ENCODE data around the gene OLR1. TPM values are rescaled to one million over a fixed set of nuclear protein-coding genes. Genes with fewer than 3 reads are reported as not detected.
A peak's percentile ranks its signal among the peaks of the same experiment; 100 is the strongest.

The OLR1 gene
- total RNA-seq, 1 donor from 2014 or later: 0.98 TPM

DNA sequence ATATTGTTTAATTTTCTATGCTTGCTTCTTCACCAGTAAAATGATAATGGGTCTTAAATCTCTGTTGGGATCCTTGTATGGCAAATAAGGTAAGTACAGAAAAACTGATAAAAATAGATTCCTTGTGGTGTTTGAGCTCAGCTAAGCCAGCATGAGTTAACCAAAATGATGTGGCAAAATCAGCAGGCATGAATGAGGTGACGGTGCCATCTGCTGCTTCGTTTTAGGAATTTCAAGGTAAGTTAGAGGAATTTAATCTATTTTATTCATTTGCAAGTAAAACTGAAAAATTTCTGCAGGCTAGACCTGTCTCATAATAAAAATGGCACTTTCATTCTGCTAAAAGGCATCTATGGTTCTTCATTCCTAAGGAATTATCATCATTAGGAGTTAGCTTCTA is 31.9 kb downstream of the OLR1 start:
- Mint-ChIP-seq H3K4me1 (ENCODE audit: low read depth, unreplicated experiment) (peaks cover 8% of the 10 kb centered on the region), H3K36me3 (ENCODE audit: low read depth, unreplicated experiment) (no peaks in the 10 kb centered on the region), H3K27me3 (ENCODE audit: low read depth, unreplicated experiment) (no peaks in the 10 kb centered on the region), H3K4me3 (ENCODE audit: unreplicated experiment) (no peak overlapping the region), H3K9me3 (ENCODE audit: unreplicated experiment) (peaks cover 2% of the 10 kb centered on the region), H3K27ac (ENCODE audit: unreplicated experiment) (no peak overlapping the region)
- no peak overlapping the region for H3K9ac ChIP-seq (ENCODE audit: low read length)
- H3K36me3 ChIP-seq (ENCODE audit: insufficient read depth, low read length): no peaks in the 10 kb centered on the region
- H3K79me2 ChIP-seq (ENCODE audit: insufficient read depth, low read length): no peaks in the 10 kb centered on the region
- no peaks in the 10 kb centered on the region for H3K27me3 ChIP-seq (ENCODE audit: insufficient read depth, low read length)
- FAIRE-seq (peak; percentile 58), DNase-seq (ENCODE audit: low read depth) (peak; percentile 30)
- H3K4me1 ChIP-seq (ENCODE audit: insufficient read depth, low read length): no peaks in the 10 kb centered on the region
- H3K4me3 ChIP-seq (ENCODE audit: insufficient read depth, low read depth, low read length): no peak overlapping the region
- no peak overlapping the region for H2AFZ ChIP-seq (ENCODE audit: low read depth, low read length)
- H3K27ac ChIP-seq (ENCODE audit: low read depth, low read length): no peak overlapping the region
- no peaks in the 10 kb centered on the region for H3K9me3 ChIP-seq (ENCODE audit: insufficient read depth, low read depth, low read length)
- no peaks in the 10 kb centered on the region for H4K20me1 ChIP-seq (ENCODE audit: insufficient read depth, low read length)
- TF ChIP-seq EZH2 (IDR thresholded peaks at IDR 0.05; ENCODE audit: insufficient read depth, low read length): no peak
- TF ChIP-seq, protein P1, sequence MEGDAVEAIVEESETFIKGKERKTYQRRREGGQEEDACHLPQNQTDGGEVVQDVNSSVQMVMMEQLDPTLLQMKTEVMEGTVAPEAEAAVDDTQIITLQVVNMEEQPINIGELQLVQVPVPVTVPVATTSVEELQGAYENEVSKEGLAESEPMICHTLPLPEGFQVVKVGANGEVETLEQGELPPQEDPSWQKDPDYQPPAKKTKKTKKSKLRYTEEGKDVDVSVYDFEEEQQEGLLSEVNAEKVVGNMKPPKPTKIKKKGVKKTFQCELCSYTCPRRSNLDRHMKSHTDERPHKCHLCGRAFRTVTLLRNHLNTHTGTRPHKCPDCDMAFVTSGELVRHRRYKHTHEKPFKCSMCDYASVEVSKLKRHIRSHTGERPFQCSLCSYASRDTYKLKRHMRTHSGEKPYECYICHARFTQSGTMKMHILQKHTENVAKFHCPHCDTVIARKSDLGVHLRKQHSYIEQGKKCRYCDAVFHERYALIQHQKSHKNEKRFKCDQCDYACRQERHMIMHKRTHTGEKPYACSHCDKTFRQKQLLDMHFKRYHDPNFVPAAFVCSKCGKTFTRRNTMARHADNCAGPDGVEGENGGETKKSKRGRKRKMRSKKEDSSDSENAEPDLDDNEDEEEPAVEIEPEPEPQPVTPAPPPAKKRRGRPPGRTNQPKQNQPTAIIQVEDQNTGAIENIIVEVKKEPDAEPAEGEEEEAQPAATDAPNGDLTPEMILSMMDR (IDR thresholded peaks at IDR 0.05; ENCODE audit: insufficient read depth, low read depth, low read length): peak; percentile 49
- H3K4me2 ChIP-seq (ENCODE audit: low read length): no peak overlapping the region

DNA sequence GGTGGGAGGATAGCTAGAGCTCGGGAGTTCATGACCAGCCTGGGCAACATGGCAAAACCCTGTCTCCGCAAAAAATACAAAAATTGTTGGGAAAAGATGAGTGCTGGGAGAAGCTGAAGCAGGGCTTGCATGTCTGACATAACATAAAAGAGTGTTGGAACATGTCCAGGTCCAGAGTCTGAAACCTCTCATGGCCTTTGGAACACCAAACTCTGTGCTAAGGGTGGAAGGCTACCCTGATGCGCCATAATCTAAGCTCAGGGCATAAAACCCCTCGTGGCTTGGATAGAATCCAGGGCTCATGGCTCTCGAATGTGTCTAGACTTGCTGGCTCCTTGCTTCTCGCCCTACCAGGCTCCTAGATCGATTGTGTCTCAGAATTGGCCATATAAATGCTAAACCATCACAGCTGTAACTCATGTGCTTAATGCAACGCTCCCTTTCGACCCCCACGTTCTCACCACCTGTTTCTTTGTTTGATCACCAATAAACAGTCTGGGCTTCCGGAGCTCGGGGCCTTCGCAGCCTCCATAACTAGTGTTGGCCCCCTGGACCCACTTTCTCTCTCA is 35.2 kb downstream of the OLR1 start:
- Histone ChIP-seq H4K20me1 (ENCODE audit: insufficient read depth, low read length) (no peaks in the 10 kb centered on the region), H3K27me3 (ENCODE audit: insufficient read depth, low read length) (no peaks in the 10 kb centered on the region), H3K4me2 (ENCODE audit: low read length) (no peak overlapping the region), H3K4me1 (ENCODE audit: insufficient read depth, low read length) (no peaks in the 10 kb centered on the region), H3K9me3 (ENCODE audit: insufficient read depth, low read depth, low read length) (no peaks in the 10 kb centered on the region), H3K4me3 (ENCODE audit: insufficient read depth, low read depth, low read length) (no peak overlapping the region), H2AFZ (ENCODE audit: low read depth, low read length) (no peak overlapping the region), H3K36me3 (ENCODE audit: insufficient read depth, low read length) (no peaks in the 10 kb centered on the region), H3K9ac (ENCODE audit: low read length) (no peak overlapping the region), H3K27ac (ENCODE audit: low read depth, low read length) (no peak overlapping the region), H3K79me2 (ENCODE audit: insufficient read depth, low read length) (no peaks in the 10 kb centered on the region)
- Mint-ChIP-seq H3K9me3 (ENCODE audit: unreplicated experiment) (peaks cover 2% of the 10 kb centered on the region), H3K4me3 (ENCODE audit: unreplicated experiment) (no peak overlapping the region), H3K27me3 (ENCODE audit: low read depth, unreplicated experiment) (peaks cover 2% of the 10 kb centered on the region), H3K36me3 (ENCODE audit: low read depth, unreplicated experiment) (no peaks in the 10 kb centered on the region), H3K4me1 (ENCODE audit: low read depth, unreplicated experiment) (peaks cover 2% of the 10 kb centered on the region), H3K27ac (ENCODE audit: unreplicated experiment) (no peak overlapping the region)
- no peak for TF ChIP-seq EZH2 (IDR thresholded peaks at IDR 0.05; ENCODE audit: insufficient read depth, low read length)
- TF ChIP-seq, protein P1 (IDR thresholded peaks at IDR 0.05; ENCODE audit: insufficient read depth, low read depth, low read length): no peak
- DNase-seq (ENCODE audit: low read depth): no peak
- FAIRE-seq: no peak

DNA sequence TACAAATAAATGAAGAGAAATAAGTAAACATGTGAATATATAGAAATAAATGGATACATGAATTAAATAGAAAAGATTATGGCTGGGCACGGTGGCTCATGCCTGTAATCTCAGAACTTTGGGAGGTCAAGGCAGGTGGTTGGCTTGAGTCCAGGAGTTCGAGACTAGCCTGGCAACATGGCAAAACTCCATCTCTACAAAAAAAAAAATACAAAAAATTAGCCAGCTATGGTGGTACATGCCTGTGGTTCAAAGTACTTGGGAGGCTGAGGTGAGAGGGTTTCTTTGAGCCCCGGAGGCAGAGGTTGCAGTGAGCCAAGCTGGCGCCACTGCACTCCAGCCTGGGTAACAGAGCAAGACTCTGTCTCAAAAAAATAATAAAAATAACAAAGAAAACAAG is 36.8 kb downstream of the OLR1 start:
- H3K4me3 ChIP-seq (ENCODE audit: insufficient read depth, low read depth, low read length): no peak overlapping the region
- no peak overlapping the region for H3K9ac ChIP-seq (ENCODE audit: low read length)
- H3K4me2 ChIP-seq (ENCODE audit: low read length): no peak overlapping the region
- H3K4me1 ChIP-seq (ENCODE audit: insufficient read depth, low read length): no peaks in the 10 kb centered on the region
- Mint-ChIP-seq H3K4me1 (ENCODE audit: low read depth, unreplicated experiment) (peaks cover 4% of the 10 kb centered on the region), H3K27ac (ENCODE audit: unreplicated experiment) (no peak overlapping the region), H3K9me3 (ENCODE audit: unreplicated experiment) (peaks cover 2% of the 10 kb centered on the region), H3K4me3 (ENCODE audit: unreplicated experiment) (no peak overlapping the region), H3K36me3 (ENCODE audit: low read depth, unreplicated experiment) (no peaks in the 10 kb centered on the region), H3K27me3 (ENCODE audit: low read depth, unreplicated experiment) (peaks cover 2% of the 10 kb centered on the region)
- DNase-seq (ENCODE audit: low read depth) (no peak), FAIRE-seq (no peak)
- H3K79me2 ChIP-seq (ENCODE audit: insufficient read depth, low read length): no peaks in the 10 kb centered on the region
- no peak overlapping the region for H3K27ac ChIP-seq (ENCODE audit: low read depth, low read length)
- no peaks in the 10 kb centered on the region for H3K36me3 ChIP-seq (ENCODE audit: insufficient read depth, low read length)
- TF ChIP-seq, protein P1 (IDR thresholded peaks at IDR 0.05; ENCODE audit: insufficient read depth, low read depth, low read length): no peak
- no peak for TF ChIP-seq EZH2 (IDR thresholded peaks at IDR 0.05; ENCODE audit: insufficient read depth, low read length)
- no peaks in the 10 kb centered on the region for H3K27me3 ChIP-seq (ENCODE audit: insufficient read depth, low read length)
- no peak overlapping the region for H2AFZ ChIP-seq (ENCODE audit: low read depth, low read length)
- no peaks in the 10 kb centered on the region for H3K9me3 ChIP-seq (ENCODE audit: insufficient read depth, low read depth, low read length)
- no peaks in the 10 kb centered on the region for H4K20me1 ChIP-seq (ENCODE audit: insufficient read depth, low read length)
